Measurements from ENCODE around the gene SEMA6D.

The SEMA6D gene

GRCh38 chr15:47717036-47717612 lies at the start of gene SEMA6D:
TSS of gene SEMA6D (plus strand) at chr15:47717505. CDS start at chr15:47759799, 42,294 bp downstream.
- DNase-seq = no peak

GRCh38 chr15:47669221-47669620 lies 48.1 kb upstream of the SEMA6D start:
- no peak for DNase-seq

GRCh38 chr15:47670365-47670764 lies 46.9 kb upstream of the SEMA6D start:
- DNase-seq = no peak

GRCh38 chr15:47673232-47673761 lies 44.0 kb upstream of the SEMA6D start:
- no peak for DNase-seq

GRCh38 chr15:47674586-47675232 lies 42.6 kb upstream of the SEMA6D start:
- no peak for DNase-seq

- DNase-seq = no peak
Observed at GRCh38 chr15:47675735-47676134, 41.6 kb upstream of the SEMA6D start.

- DNase-seq = no peak
Observed at GRCh38 chr15:47678040-47678439, 39.3 kb upstream of the SEMA6D start.

GRCh38 chr15:47682661-47683060 lies 34.6 kb upstream of the SEMA6D start:
- no peak for DNase-seq

GRCh38 chr15:47685141-47685870 lies 32.0 kb upstream of the SEMA6D start:
- DNase-seq = no peak

GRCh38 chr15:47688573-47689086 lies 28.7 kb upstream of the SEMA6D start:
- no peak for DNase-seq

GRCh38 chr15:47689660-47690059 lies 27.6 kb upstream of the SEMA6D start:
- no peak for DNase-seq

- DNase-seq = no peak
Observed at GRCh38 chr15:47691882-47692281, 25.4 kb upstream of the SEMA6D start.

- no peak for DNase-seq
Observed at GRCh38 chr15:47696351-47696750, 21.0 kb upstream of the SEMA6D start.

- no peak for DNase-seq
Observed at GRCh38 chr15:47705281-47705997, 11.9 kb upstream of the SEMA6D start.

GRCh38 chr15:47707391-47707790 lies 9.9 kb upstream of the SEMA6D start:
- DNase-seq = no peak

GRCh38 chr15:47708161-47708980 lies 8.9 kb upstream of the SEMA6D start:
- DNase-seq = no peak

- no peak for DNase-seq
Observed at GRCh38 chr15:47711655-47712054, 5.7 kb upstream of the SEMA6D start.

GRCh38 chr15:47715402-47715801 lies 1.9 kb upstream of the SEMA6D start:
- DNase-seq = no peak

GRCh38 chr15:47715856-47716445 lies 1.4 kb upstream of the SEMA6D start:
- DNase-seq = no peak

- DNase-seq = no peak
Observed at GRCh38 chr15:47716516-47716915, 789 bp upstream of the SEMA6D start.
